K562 (cell line): ENCODE data around the gene MTHFR. TPM values are rescaled to one million over a fixed set of nuclear protein-coding genes. Genes with fewer than 3 reads are reported as not detected.
A peak's percentile ranks its signal among the peaks of the same experiment; 100 is the strongest.

Source experiments
- ADNP ChIP-seq: fragments of 200-800 bp; sonication (Bioruptor generic); IDR thresholded peaks from 2 replicates; pipeline ENCODE4 v1.6.1; 2016; ENCODE audit warnings: missing genetic modification characterization, missing compliant biosample characterization
- BCOR ChIP-seq: fragments of 450-650 bp; IDR thresholded peaks from 2 replicates; pipeline ENCODE4 v1.6.1; 2016
- CBX1 ChIP-seq: sonication (generic); IDR thresholded peaks from 2 replicates; pipeline ENCODE4 v1.6.1; 2016; ENCODE audit warnings: antibody characterized with exemption, low read depth, mild to moderate bottlenecking
- ETS2 ChIP-seq: IDR thresholded peaks from 2 replicates; pipeline ENCODE4 v1.6.1; 2016; ENCODE audit warnings: borderline replicate concordance, missing genetic modification characterization, mild to moderate bottlenecking, moderate library complexity, missing compliant biosample characterization; ENCODE audit not compliant: poor library complexity, severe bottlenecking
- HIVEP1 ChIP-seq: fragments of 250-450 bp; sonication (Bioruptor Pico); IDR thresholded peaks from 2 replicates; pipeline ENCODE4 v1.4.0; 2020; ENCODE audit warnings: mild to moderate bottlenecking
- HNRNPK ChIP-seq: fragments of 200-400 bp; formaldehyde crosslinking; IDR thresholded peaks from one replicate; pipeline ENCODE4 v1.6.1; 2018; ENCODE audit warnings: mild to moderate bottlenecking, low read depth, low read length; ENCODE audit not compliant: poor library complexity, severe bottlenecking
- KLF1 ChIP-seq: fragments of 450-650 bp; IDR thresholded peaks from 2 replicates; pipeline ENCODE4 v1.6.1; 2016; ENCODE audit warnings: missing genetic modification characterization, missing compliant biosample characterization
- MEF2A ChIP-seq: IDR thresholded peaks from 2 replicates; pipeline ENCODE4 v1.6.1; 2011; ENCODE audit warnings: low read depth, mild to moderate bottlenecking, low read length, moderate library complexity; ENCODE audit not compliant: control insufficient read depth
- NR1H2 ChIP-seq: sonication (generic); formaldehyde crosslinking; IDR thresholded peaks from 2 replicates; pipeline ENCODE4 v1.4.0; 2020; ENCODE audit warnings: mild to moderate bottlenecking, missing genetic modification reagents
- NR2C2 ChIP-seq, 2 experiments: fragments of 200-800 bp in 1 of 2; sonication (Bioruptor generic) in 1 of 2; sonication (generic) in 1 of 2; formaldehyde crosslinking in 1 of 2; IDR thresholded peaks; 2 replicates each; pipeline versions ENCODE4 v1.6.1 to v1.8.0; 2016 to 2022; ENCODE audit warnings: mild to moderate bottlenecking in 1 of 2, missing compliant biosample characterization in 1 of 2, missing genetic modification characterization in 1 of 2, missing genetic modification reagents in 1 of 2
- PCBP2 ChIP-seq: fragments of 200-400 bp; formaldehyde crosslinking; IDR thresholded peaks from 2 replicates; pipeline ENCODE4 v1.6.1; 2018; ENCODE audit warnings: low read length, low read depth, mild to moderate bottlenecking, moderate library complexity; ENCODE audit not compliant: poor library complexity, severe bottlenecking
- POLR2AphosphoS2 ChIP-seq: IDR thresholded peaks from 2 replicates; pipeline ENCODE4 v1.6.1; 2012; ENCODE audit warnings: low read length, improper control_type of control experiment
- RBM17 ChIP-seq: fragments of 200-400 bp; formaldehyde crosslinking; IDR thresholded peaks from 2 replicates; pipeline ENCODE4 v1.6.1; 2017; ENCODE audit warnings: low read depth, mild to moderate bottlenecking, low read length, borderline replicate concordance
- SP2 ChIP-seq: IDR thresholded peaks from 2 replicates; pipeline ENCODE4 v1.6.1; 2011; ENCODE audit warnings: mild to moderate bottlenecking, low read depth, low read length, moderate library complexity; ENCODE audit not compliant: poor library complexity, severe bottlenecking; ENCODE audit errors: extremely low read depth
- TCFL5 ChIP-seq: fragments of 250-450 bp; sonication (Bioruptor Pico); conservative IDR thresholded peaks from 2 replicates; pipeline ENCODE4 v1.6.1; 2021; ENCODE audit warnings: mild to moderate bottlenecking, moderate library complexity, matching md5 sums
- WHSC1 ChIP-seq: IDR thresholded peaks from one replicate; pipeline ENCODE4 v1.6.1; 2012; ENCODE audit warnings: low read length, control low read depth, inconsistent platforms
- ZC3H11A ChIP-seq: IDR thresholded peaks from 2 replicates; pipeline ENCODE4 v1.6.1; 2012; ENCODE audit warnings: low read depth, low read length, improper control_type of control experiment
- ZNF134 ChIP-seq: fragments of 250-450 bp; sonication (Bioruptor Pico); conservative IDR thresholded peaks from 2 replicates; pipeline ENCODE4 v1.4.0; 2020
- ZNF24 ChIP-seq: fragments of 450-650 bp; IDR thresholded peaks from 2 replicates; pipeline ENCODE4 v1.6.1; 2016
- ZNF324 ChIP-seq: fragments of 250-450 bp; sonication (Bioruptor Pico); IDR thresholded peaks from 2 replicates; pipeline ENCODE4 v1.4.0; 2020; ENCODE audit warnings: mild to moderate bottlenecking
- ZNF79 ChIP-seq: fragments of 250-450 bp; sonication (Bioruptor Pico); IDR thresholded peaks from 2 replicates; pipeline ENCODE4 v1.4.0; 2020; ENCODE audit warnings: low read depth, mild to moderate bottlenecking, moderate library complexity
- polyA plus RNA-seq, 8 experiments: library from polyadenylated mRNA; depleted of rRNA in 4 of 8; stranded (reverse) in 5 of 8; unstranded in 3 of 8; fragments of >200 nt; fragmentation: Nextera tagmentation in 2 of 8; fragmentation: Illumina TruSeq in 1 of 8; extraction: Ambion mirVana in 2 of 8; extraction: Trizol in 1 of 8; gene quantifications; 2 replicates each; pipeline versions ENCODE4 v1.2.1 to v1.2.3, GENCODE V29; 2011 to 2014; ENCODE audit warnings: inconsistent platforms in 1 of 8, missing spikeins in 1 of 8
- total RNA-seq, 7 experiments: library from RNA; depleted of rRNA in 6 of 7; stranded (reverse); fragments of >200 nt in 6 of 7; fragmentation: Illumina TruSeq in 2 of 7; extraction: Trizol in 2 of 7; gene quantifications; 2 replicates each; pipeline versions ENCODE4 v1.2.1 to v1.2.3, GENCODE V29; 2011 to 2021; ENCODE audit warnings: low replicate concordance in 1 of 7
- TF ChIP-seq, protein P1 (sequence below): fragments of 250-450 bp; sonication (Bioruptor Pico); IDR thresholded peaks from 2 replicates; pipeline ENCODE4 v1.4.0; 2020
- TF ChIP-seq, protein P2 (sequence below): sonication (generic); formaldehyde crosslinking; IDR thresholded peaks from 2 replicates; pipeline ENCODE4 v1.8.1; 2023; ENCODE audit warnings: mild to moderate bottlenecking, missing genetic modification reagents

Gene MTHFR
- total and polyA plus RNA-seq, 9 of the 15 experiments (the other 6 are each of a cell fraction or from before 2014, with no cell fraction given) = 5.0 to 104 (median 62.6) TPM

DNA sequence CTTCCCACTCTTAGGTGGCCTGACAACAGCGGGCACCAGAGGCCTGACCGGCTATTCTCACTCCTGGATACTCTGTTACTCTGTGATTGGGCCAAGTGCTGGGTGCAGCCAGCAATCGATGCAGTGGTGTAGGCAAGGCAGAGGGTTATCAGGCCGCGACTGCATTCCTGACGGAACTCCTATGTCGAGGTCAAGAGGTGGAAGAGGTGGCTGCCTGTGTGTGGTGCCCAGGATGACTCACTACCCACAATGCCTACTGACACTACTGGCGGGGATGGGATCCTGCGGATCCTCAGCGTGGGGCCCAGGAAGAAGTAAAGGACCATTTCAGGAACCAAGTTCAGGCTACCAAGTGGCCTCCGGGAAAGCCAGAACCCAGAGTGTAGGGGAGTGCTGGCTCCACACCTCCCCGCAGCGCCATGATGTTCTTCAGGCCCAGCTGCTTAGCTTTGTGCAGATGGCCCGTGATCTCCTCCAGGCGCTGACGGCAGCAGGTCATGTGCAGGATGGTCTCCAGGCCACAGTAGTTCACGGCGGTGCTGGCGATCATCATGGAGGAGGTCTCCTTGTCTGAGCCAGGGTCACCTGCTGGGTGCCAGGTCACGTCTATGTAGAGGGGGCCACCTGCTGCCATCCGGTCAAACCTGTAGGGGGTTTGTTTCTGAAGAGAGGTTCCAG, 4.9 kb downstream of the MTHFR start (continued):
- TF ChIP-seq ZNF79 (no peak), ADNP (no peak), ETS2 (tag) (no peak), TCFL5 (CRISPR knock-in tag) (no peak), BCOR (no peak), MEF2A (no peak), ZC3H11A (0 out of 2 replicates have a peak, but pooled peaks have one; percentile 25), NR2C2 (CRISPR knock-in tag; IDR thresholded peaks at IDR 0.05) (no peak), NR2C2 (tag; IDR thresholded peaks at IDR 0.05) (peak; percentile 80), WHSC1 (peak; percentile 70), POLR2AphosphoS2 (0 out of 2 replicates have a peak, but pooled peaks have one; percentile 48), PCBP2 (no peak), NR1H2 (CRISPR knock-in tag) (no peak), ZNF24 (no peak), ZNF134 (CRISPR knock-in tag) (0 out of 2 replicates have a peak, but pooled peaks have one; percentile 5), RBM17 (no peak), HNRNPK (no peak), SP2 (no peak), ZNF324 (CRISPR knock-in tag) (0 out of 2 replicates have a peak, but pooled peaks have one; percentile 6), CBX1 (no peak), KLF1 (no peak), HIVEP1 (CRISPR knock-in tag) (no peak)
- TF ChIP-seq, protein P1, sequence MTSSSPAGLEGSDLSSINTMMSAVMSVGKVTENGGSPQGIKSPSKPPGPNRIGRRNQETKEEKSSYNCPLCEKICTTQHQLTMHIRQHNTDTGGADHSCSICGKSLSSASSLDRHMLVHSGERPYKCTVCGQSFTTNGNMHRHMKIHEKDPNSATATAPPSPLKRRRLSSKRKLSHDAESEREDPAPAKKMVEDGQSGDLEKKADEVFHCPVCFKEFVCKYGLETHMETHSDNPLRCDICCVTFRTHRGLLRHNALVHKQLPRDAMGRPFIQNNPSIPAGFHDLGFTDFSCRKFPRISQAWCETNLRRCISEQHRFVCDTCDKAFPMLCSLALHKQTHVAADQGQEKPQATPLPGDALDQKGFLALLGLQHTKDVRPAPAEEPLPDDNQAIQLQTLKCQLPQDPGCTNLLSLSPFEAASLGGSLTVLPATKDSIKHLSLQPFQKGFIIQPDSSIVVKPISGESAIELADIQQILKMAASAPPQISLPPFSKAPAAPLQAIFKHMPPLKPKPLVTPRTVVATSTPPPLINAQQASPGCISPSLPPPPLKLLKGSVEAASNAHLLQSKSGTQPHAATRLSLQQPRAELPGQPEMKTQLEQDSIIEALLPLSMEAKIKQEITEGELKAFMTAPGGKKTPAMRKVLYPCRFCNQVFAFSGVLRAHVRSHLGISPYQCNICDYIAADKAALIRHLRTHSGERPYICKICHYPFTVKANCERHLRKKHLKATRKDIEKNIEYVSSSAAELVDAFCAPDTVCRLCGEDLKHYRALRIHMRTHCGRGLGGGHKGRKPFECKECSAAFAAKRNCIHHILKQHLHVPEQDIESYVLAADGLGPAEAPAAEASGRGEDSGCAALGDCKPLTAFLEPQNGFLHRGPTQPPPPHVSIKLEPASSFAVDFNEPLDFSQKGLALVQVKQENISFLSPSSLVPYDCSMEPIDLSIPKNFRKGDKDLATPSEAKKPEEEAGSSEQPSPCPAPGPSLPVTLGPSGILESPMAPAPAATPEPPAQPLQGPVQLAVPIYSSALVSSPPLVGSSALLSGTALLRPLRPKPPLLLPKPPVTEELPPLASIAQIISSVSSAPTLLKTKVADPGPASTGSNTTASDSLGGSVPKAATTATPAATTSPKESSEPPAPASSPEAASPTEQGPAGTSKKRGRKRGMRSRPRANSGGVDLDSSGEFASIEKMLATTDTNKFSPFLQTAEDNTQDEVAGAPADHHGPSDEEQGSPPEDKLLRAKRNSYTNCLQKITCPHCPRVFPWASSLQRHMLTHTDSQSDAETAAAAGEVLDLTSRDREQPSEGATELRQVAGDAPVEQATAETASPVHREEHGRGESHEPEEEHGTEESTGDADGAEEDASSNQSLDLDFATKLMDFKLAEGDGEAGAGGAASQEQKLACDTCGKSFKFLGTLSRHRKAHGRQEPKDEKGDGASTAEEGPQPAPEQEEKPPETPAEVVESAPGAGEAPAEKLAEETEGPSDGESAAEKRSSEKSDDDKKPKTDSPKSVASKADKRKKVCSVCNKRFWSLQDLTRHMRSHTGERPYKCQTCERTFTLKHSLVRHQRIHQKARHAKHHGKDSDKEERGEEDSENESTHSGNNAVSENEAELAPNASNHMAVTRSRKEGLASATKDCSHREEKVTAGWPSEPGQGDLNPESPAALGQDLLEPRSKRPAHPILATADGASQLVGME (CRISPR knock-in tag) = no peak
- TF ChIP-seq, protein P2, sequence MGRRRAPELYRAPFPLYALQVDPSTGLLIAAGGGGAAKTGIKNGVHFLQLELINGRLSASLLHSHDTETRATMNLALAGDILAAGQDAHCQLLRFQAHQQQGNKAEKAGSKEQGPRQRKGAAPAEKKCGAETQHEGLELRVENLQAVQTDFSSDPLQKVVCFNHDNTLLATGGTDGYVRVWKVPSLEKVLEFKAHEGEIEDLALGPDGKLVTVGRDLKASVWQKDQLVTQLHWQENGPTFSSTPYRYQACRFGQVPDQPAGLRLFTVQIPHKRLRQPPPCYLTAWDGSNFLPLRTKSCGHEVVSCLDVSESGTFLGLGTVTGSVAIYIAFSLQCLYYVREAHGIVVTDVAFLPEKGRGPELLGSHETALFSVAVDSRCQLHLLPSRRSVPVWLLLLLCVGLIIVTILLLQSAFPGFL (CRISPR knock-in tag) = no peak
